Measurements from ENCODE around the gene HYLS1.

The HYLS1 gene

DNA sequence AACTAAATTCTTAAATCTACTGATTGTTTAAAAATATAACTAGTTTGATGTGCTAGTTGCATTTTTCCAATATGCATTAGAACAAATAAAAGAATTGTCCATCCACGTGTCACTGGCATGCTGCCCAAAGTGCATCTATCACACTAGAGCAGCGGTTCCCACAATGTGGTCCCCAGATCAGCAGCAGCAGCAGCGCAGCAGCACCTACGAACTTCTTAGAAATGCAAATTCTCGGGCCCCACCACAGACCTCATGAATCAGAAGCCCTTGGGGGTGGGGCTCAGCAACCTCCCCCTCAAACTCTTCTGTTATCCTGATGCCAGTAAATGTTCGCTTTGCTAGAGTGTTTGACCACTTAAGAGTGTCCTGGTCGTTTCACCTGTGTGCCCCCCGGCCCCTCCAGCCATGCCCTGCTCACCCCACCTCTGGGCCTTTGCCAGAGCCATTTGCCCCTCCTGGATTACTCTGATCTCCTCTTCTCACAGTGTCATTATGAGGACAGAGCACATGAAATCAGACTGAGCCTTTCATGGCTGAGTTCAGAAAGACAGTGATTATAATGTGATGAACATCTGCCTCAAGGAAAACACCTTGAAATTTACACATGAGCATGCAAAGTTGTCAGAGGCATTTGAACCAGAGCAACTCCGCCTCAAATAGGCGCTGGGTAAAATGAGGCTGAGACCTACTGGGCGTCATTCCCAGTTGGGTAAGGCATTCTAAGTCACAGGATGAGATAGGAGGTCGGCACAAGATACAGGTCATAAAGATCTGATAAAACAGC lies 45.8 kb downstream of the HYLS1 start:
- DNase-seq: peak in 1 of 5 experiments; percentile 11

DNA sequence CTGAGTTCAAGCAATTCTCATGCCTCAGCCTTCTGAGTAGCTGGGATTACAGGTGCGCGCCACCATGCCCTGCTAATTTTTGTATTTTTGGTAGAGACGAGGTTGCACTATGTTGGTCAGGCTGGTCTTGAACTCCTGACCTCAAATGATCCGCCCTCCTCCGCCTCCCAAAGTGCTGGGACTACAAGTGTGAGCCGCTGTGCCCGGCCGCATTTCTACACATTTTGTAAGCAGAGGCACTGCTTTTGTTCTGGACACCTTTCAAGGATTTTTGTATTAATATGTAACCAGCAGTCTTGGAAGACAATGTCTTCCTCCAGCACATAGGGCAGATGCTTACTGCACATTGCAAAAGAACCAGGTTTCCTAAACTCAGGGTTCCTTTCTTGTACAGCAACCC lies 47.0 kb downstream of the HYLS1 start:
- DNase-seq: no peak

DNA sequence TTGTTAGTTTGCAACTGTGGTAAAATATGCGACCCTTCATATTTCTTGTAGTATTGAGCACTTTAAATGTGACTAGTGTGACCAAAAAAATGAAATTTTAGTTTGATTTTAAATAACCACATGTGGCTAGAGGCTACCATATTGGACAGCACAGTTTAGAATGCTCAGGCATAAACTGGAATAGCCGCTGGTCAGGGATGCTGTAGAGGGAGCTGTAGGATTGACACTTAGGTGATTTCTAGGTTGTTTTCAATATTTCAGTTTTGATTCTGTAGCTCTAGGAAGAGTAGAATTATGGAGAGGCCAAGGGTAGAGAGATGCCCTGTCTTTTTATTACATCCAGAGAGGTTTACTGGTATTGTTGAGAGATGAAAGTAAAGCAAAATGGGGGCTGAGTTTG lies 47.6 kb downstream of the HYLS1 start:
- no peak for DNase-seq

DNA sequence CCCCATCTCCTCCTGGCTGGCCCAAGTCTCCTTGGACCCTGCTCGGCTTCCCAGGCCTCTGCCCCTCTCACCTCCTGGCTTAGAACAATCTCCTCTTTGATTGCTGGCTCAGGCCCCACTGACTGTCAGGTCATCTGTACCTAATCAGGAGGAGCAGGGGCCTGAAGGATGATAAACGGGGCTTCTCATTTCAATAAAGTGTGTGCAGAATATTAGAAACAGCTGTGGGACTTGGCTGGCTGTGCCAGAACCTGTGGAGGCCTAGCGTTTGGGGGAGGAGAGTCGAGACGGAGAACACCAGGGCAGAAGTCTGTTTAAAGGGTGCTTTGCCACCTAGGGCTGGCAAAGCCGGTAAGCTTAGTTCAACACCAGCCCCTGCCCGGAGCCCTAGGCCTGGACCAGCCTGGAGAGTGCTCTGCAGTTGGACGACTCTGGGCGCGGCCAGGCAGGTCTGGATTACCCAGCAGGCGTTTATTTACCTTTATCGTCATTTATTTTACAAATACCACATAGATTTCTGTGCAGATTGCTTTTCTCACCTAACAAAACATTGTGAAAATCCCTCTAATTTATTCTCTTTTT lies 48.2 kb downstream of the HYLS1 start:
- no peak for DNase-seq

DNA sequence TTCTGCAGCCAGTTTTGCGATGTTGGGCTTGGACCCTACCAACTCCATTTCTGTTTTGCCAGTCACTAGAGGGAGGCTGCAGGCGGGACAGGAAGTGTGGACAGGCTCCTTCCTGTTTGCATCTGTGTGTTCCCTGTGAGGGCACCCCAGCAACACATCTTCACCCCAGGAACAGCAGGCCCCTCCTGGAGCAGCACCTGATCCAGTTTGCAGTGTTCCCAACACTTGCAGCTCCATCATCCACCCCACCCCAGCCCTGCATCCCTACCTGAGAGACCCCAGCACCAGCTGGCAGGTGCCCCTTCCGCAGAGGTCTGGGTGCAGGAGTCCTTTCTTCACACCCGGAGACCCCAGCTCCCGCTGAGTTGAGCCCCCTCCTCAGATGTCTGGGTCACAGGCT lies 51.0 kb downstream of the HYLS1 start:
- peak in 1 of 5 experiments; percentile 48 for DNase-seq

DNA sequence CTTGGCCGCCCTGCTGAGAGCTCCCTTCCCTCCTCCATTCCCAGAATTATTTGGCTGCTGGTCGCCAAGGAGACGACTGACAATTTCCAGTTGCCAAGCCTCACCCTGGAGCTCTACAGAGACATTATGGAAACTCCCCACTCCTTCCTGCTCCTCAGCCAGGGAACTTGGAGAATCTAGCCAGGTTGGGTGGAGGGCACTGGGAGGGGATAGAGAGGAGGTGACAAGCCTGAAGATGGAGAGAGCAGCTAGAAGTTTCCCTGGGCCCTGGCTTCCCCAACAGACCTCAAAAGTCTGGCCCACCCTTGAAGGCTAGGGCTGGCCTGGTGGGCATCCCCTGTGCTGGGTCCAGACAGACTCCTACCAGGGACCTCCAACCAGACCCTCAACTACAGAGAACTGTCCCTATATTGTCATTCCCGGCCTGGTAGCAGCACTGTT lies 51.6 kb downstream of the HYLS1 start:
- no peak for DNase-seq

DNA sequence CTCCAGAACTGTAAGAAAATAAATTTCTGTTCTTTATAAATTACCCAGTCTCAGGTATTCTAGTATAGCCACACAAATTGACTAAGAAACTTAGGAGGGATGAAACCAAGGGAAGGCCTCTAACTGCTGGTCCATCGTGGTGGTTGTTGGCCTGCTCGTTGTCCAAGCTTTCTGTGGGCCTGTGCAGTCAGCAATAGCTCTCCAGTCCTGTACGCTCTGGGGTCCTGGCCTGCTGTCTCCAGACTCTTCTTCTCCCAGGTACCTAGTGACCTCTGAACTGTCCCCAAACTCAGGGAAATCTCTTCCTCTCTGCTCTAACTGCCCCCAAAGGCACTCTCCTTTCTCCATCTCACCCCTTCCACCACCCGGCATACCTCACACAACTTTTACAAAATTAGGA lies 52.7 kb downstream of the HYLS1 start:
- no peak for DNase-seq

DNA sequence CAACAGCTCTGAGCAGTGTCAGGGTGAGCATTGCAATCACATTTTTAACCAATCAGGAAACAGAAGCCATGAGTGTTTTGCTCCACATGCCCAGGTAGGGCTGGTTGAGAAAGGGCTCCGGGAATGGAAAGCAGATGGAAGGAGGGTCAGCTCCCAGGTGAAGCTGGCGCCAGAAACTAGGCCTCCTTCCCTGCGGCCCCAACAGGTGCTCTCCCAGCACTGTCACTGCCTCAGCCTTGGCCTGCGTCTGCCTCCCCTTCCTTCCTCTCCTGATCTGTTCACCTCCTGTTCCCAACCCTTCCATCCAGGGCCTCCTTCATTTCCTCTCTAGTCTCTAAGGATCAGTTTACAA lies 53.8 kb downstream of the HYLS1 start:
- DNase-seq: no peak

DNA sequence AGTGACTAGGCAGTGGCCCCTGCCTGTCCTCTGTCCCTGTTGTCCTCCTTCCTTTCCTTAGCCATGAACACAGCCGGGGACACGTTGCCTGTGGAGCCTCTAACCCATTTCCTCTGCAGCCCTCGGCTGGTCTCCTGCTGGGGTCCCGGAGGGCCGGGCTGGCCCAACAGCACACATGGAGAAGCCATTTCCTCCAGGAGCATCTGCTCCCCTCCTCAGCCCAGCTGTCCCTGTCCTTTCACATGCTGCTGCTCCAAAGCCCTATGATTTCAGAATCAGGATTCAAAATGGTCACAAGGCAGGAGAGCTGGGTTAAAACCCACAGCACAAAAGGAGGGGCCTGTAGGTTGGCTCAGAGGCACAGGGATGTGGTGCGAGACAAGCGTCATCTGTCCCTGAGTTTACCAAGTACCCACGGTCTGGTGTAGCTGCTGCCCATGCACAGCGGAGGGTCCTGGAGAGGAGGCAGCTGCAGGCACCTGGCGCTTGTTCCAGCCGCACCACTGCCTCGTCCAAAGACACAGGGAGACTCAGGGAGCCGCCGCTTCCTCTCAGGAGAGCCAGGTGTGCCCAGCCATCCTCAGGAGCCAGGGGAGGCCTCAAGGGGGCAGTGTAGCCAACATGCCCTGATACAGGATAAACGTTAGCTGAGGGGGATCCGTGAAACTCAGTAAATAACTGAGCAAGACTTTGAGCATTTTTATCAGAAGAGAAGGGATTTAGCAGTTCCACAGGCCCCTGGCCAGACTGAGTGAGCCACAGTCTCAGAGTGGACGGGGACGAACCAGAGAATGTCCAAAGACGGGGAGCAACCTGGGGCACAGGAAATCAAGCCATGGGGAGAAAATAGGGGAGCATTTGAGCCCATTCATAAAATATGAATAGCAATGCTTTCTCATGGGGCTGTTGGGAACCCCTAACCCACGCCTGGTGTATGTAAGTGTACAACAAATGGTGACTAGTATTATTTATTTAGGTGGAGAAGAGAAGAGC lies 54.4 kb downstream of the HYLS1 start:
- DNase-seq: peak in 3 of 5 experiments; percentile 25 to 54 (median 29)

DNA sequence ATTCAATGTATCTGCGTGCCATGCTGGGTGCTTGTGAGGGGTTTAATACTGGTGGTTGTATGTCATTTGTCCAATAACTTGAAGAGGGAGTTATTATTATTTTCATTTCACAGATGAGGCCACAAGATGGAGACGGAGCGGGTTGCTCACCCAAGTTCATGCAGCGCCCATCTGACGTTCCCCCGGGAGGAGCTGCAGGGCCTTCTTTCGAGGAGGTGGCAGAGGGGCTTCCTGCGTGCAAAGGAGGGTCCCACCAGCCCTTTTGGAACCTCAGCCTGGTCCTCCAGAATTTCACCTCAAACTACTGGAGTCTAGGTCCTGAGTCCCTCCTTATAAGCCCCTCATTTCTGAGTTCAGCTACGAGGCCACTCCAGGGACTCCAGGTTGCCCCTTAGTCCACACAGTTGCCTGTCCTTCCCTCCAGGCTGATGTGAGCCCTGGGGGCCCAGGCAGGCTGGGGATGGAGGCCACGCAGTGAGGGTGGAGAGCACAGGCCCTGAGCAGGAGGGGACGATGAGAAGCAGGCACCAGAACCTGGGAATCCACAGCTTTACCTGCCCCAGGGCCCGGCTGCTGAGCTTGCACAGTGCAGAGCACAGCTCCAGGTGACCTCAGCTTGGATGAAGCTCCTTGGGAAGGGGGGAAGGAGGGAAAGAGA lies 55.4 kb downstream of the HYLS1 start:
- DNase-seq: no peak

DNA sequence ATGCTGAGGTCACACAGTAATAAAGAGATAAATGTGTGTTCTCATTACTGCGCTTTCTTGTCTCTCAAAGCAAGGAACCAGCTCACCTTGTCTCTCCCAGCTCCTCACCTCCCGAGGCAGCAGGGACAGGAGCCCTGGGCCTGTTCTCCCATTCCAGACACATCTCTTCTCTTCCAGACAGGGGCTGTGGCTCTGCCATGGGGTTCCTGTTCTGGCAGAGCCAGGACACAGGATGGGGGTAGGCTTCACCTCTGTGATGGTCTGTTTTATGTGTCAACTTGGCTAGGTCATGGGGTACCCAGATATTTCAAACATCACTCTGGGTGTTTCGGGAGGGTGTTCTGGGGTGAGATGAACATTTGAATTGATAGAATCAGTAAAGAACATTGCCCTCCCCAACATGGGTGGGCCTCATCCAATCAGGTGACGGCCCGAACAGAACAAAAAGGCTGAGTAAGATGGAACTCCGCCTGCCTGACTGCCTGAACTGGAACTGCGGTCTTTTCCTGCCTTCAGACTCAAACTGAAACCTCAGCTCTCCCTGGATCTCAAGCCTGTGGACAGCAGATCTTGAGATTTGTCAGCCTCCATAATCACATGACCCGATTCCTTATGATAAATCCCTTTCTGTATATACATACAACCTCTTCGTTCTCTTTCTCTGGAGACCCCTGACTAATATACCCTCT lies 56.3 kb downstream of the HYLS1 start:
- no peak for DNase-seq

DNA sequence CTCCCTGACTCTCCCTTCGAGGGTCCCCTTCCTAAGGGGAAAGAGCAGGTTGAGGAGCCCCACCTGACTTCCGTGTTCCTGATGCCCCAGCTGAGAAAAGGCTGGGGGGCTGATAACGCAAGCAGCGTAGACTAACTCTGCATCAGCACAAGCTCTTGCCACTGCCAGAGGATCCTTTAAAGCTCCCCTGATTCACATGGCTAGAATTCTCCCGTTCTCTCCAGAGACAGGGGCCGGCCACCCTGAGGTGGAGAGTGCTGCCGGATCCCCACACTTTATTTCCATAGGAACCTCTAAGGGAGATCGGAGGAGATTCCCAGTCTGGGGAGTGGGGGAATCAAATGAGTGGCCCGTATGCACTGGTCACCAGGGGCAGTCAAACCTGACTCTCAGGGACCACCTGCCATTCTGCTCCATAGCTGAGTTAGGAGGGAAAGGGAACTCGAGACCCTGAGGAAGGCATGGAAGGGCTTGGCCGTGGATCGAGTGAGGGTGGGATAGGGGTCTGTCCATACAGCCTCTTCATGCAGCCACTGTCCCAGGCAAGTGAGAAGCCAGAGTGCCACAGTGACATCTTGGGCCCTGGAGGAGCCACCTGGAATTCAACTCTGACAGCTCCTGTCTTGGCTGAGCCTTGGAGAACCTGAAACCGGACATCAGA lies 57.0 kb downstream of the HYLS1 start:
- no peak for DNase-seq

DNA sequence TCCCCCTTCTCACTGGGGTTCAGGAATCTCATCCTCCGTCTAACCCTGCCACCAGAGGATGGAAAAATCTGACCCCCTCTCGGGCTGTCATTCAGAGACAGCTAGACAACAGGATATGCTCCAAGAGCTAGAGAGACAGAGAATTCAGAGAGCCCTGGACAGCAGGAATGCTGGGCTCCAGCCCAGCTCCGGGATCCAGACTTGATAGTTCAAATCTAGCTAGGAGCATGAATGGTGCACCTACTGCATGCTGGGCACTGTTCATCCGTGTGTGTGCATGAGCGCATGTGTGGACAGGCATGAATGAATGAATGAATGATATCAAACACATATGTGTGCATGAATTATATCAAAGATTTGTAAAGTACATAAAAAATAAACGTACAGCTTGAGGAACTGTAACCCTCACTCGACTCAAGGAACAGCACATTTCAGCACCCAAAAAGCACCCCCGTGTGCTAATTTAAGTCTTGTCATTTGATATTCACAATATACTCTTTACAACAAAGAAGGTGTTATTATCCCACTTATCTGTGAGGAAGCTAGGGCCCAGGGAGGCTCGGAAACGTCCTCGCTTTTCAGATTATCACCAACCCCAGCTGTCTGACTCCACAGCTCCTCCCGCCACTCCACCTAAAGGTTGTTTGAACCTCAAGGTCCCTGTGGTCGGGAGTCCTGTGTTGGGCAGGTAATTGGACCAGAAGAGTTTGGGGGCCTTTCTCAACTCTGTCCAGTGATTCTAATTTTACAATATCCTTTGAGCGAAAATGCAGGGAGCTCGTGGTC lies 57.7 kb downstream of the HYLS1 start:
- DNase-seq: no peak

DNA sequence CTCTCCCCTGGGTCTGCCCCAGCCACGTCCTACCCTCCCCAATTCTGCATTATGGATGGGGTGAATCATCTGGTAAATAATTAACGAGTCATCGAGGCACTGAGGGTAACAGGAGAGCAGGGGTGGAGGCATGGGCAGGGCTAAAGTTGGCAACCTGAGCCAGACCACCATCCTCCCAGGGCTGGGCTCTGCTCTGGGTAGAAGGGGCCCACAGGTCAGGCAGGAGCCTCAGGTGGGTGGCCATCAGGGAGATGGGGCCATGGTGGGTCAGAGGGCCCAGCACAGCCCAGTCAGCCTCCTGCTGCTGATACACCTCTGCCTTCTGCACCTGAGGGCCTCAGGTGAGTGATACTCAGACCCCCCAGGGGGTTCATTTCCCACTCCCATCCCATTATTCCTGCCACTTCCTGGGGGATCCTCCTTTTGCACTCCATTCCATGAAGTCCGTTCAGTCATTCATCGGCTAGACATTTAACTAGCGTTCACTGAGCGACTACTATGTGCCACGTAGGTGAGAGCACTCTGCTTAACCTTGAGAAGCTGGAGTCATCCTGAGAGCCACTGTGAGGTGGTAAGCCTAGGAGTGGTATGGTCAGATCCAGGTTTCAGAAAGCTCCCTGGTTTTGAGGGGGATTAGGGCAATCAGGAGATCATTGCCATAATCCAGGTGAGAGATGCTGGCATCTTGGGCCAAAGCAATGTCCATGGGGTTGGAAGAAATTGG lies 58.5 kb downstream of the HYLS1 start, which contains the start of gene VSIG10L2:
Gene VSIG10L2, plus strand, starts transcription at position 248 of the 724 bp plus-strand sequence. Its CDS starts 12 bp downstream, at position 260.
- no peak for DNase-seq

DNA sequence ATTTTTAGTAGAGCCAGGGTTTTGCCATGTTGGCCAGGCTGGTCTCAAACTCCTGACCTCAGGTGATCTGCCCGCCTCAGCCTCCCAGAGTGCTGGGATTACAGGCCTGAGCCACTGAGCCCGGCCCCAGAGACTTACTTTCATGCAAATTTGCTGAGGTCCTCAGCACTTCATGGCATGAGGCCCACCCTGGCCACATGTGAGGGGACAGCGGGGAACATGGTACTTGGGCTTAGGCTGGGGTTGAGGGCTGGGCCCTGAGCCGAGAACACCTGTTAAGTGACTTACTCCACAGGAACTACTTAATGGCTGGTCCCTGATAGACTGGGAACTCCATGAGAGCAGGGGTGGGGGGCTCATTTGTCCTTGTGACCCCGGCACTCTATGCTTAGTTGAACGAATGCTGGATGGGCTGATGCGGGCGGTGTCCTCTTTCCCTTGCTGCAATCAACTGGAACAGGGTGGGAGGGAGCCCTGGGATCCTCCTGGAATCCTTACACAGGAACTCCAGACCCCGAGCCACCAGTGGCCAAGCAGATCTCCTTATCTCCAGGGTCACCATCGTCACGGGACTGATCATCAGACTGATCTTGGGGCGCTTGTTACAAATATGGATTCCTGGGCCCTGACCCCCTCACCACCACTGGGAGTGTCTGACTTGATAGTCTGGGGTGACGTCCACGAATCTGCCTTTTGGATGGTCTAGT lies 59.4 kb downstream of the HYLS1 start:
- no peak for DNase-seq

DNA sequence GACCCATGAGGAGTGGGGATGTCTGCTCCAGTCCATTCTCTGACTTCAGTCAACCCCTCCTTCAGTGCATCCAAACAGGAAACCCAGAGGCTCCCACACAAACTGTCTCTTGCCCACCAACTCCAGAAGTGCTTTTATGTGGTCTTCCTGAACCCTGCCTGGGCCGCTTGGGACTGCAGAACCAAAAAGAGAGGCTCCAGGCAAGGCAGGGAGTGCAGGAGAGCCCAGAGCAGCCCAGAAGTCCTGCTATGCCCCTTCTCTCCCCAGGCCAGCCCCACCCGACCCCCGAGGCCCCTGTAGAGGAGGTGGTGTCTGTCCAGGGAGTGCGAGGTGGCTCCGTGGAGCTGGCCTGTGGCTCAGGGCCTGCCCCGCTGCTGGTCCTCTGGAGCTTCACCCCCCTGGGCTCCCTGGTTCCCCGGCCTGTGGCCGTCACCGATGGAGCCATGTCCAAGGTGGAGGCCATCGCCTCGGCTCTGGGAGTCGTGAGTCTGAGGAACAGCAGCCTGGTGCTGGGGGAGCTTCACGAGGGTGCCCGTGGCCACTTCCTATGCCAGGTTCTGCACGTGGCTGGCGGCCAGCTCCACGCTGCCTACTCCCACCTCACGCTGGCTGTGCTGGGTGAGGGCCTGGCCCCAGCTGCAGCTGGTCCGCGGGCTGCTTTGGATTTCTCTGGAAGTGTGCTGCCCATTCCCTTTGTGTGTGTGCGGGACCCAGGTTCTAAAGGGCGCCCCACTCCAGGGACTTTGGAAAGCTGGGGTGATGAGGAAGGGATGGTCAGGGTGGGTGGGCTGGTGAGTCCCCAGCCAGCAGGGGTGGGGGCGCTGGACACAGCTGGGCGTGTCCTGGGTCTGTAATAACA lies 60.2 kb downstream of the HYLS1 start:
- DNase-seq: no peak

DNA sequence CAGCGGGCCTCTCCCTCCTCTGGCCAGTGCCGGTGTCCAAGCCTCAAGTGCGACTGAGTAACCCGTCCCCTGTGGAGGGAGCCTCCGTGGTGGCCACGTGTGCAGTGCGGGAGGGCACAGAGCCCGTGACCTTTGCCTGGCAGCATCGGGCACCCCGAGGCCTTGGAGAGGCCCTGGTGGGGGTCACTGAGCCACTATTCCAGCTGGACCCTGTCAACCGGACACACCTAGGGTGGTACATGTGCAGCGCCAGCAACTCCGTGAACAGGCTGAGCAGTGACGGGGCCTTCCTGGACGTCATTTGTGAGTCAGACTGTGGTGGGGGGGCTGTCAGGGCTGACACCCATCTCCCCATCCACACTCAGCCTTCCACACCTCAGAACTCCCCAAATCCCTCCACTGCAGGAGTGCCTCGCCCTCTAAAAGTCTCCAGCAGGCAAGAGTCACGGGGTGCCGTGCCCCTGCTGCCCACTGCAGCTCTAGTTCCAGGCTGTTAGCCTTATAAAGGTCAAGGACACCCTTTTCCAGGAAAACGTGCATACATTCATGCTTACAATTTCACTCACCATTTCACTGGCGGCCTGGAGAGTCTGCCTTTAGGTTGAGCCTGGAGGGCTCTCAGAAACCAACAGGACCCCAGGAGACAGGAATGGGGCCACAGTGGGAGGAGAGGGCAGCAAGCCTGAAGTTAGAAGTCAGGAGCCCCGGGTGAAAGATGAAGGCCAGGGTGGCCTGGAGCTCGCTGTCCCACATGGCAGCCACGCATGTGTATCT lies 61.0 kb downstream of the HYLS1 start:
- DNase-seq: no peak
